ENCODE results near the gene LYRM4. TPM values are rescaled to one million over a fixed set of nuclear protein-coding genes. Genes with fewer than 3 reads are reported as not detected.

The LYRM4 gene
- total RNA-seq, 4 donors from 2014 or later, result 16.9 to 20.9 (median 18.4) TPM

GRCh38 chr6:5219011-5219691 is 41.6 kb downstream of the LYRM4 start:
- Histone ChIP-seq H3K9me3 (no peaks in the 10 kb centered on the region), H3K36me3 (peaks cover 0 to 5% (median 0%) of the 10 kb centered on the region in 4 donors), H3K4me3 (no peak overlapping the region), H3K27me3 (no peaks in the 10 kb centered on the region), H3K4me1 (peaks cover 5 to 28% (median 14%) of the 10 kb centered on the region in 4 donors), H3K27ac (replicated peaks in 1 of 4) (peak overlapping the region in 1 of 4 donors; percentile 39)
- intact Hi-C loops (cut with DNase I), result no loop called here
- TF ChIP-seq POLR2A (IDR thresholded peaks at IDR 0.05; ENCODE audit: low read depth) (no peak), EP300 (IDR thresholded peaks at IDR 0.05) (no peak), CTCF (IDR thresholded peaks at IDR 0.05) (no peak), POLR2AphosphoS5 (IDR thresholded peaks at IDR 0.05) (no peak)
- 73% methylated on average over 5 of the region's 5 CpGs for WGBS
- DNase-seq (ENCODE audit: extremely low spot score), result no peak

GRCh38 chr6:5217356-5217755 is 43.4 kb downstream of the LYRM4 start:
- Histone ChIP-seq H3K27ac (replicated peaks in 1 of 4) (no peak overlapping the region), H3K4me1 (peaks cover 6 to 28% (median 14%) of the 10 kb centered on the region in 4 donors), H3K27me3 (no peaks in the 10 kb centered on the region), H3K4me3 (no peak overlapping the region), H3K9me3 (no peaks in the 10 kb centered on the region), H3K36me3 (peaks cover 0 to 18% (median 6%) of the 10 kb centered on the region in 4 donors)
- no peak for DNase-seq (ENCODE audit: extremely low spot score)
- WGBS, result 88% methylated on average over 2 of the region's 2 CpGs
- intact Hi-C loops (cut with DNase I), result no loop called here
- TF ChIP-seq POLR2AphosphoS5 (IDR thresholded peaks at IDR 0.05) (no peak), POLR2A (IDR thresholded peaks at IDR 0.05; ENCODE audit: low read depth) (no peak), EP300 (IDR thresholded peaks at IDR 0.05) (no peak), CTCF (IDR thresholded peaks at IDR 0.05) (no peak)

GRCh38 chr6:5215799-5216198 is 45.0 kb downstream of the LYRM4 start:
- H3K27ac ChIP-seq (replicated peaks in 1 of 4), result no peak overlapping the region
- TF ChIP-seq POLR2AphosphoS5 (IDR thresholded peaks at IDR 0.05), result no peak
- TF ChIP-seq EP300 (IDR thresholded peaks at IDR 0.05), result no peak
- no peak for TF ChIP-seq CTCF (IDR thresholded peaks at IDR 0.05)
- TF ChIP-seq POLR2A (IDR thresholded peaks at IDR 0.05; ENCODE audit: low read depth), result no peak
- intact Hi-C loops (cut with DNase I), result no loop called here
- peaks cover 6 to 28% (median 14%) of the 10 kb centered on the region in 4 donors for H3K4me1 ChIP-seq
- DNase-seq (ENCODE audit: extremely low spot score), result no peak
- H3K9me3 ChIP-seq, result no peaks in the 10 kb centered on the region
- peaks cover 0 to 18% (median 6%) of the 10 kb centered on the region in 4 donors for H3K36me3 ChIP-seq
- WGBS, result 84% methylated on average over 9 of the region's 9 CpGs
- H3K27me3 ChIP-seq, result no peaks in the 10 kb centered on the region
- H3K4me3 ChIP-seq, result no peak overlapping the region

- Histone ChIP-seq H3K9me3 (no peaks in the 10 kb centered on the region), H3K27me3 (no peaks in the 10 kb centered on the region), H3K36me3 (peaks cover 0 to 18% (median 6%) of the 10 kb centered on the region in 4 donors), H3K27ac (replicated peaks in 1 of 4) (no peak overlapping the region), H3K4me1 (peaks cover 6 to 28% (median 14%) of the 10 kb centered on the region in 4 donors), H3K4me3 (no peak overlapping the region)
- no peak for DNase-seq (ENCODE audit: extremely low spot score)
- no peak for TF ChIP-seq CTCF (IDR thresholded peaks at IDR 0.05)
- TF ChIP-seq EP300 (IDR thresholded peaks at IDR 0.05), result no peak
- TF ChIP-seq POLR2A (IDR thresholded peaks at IDR 0.05; ENCODE audit: low read depth), result no peak
- TF ChIP-seq POLR2AphosphoS5 (IDR thresholded peaks at IDR 0.05), result no peak
- WGBS, result 84% methylated on average over 2 of the region's 2 CpGs
- intact Hi-C loops (cut with DNase I), result no loop called here
These were observed 45.6 kb downstream of the LYRM4 start for GRCh38 chr6:5215159-5215558.

Measured in esophagus muscularis mucosa (tissue), 4 donors.